ENCODE results near the gene PRDM16.

DNA sequence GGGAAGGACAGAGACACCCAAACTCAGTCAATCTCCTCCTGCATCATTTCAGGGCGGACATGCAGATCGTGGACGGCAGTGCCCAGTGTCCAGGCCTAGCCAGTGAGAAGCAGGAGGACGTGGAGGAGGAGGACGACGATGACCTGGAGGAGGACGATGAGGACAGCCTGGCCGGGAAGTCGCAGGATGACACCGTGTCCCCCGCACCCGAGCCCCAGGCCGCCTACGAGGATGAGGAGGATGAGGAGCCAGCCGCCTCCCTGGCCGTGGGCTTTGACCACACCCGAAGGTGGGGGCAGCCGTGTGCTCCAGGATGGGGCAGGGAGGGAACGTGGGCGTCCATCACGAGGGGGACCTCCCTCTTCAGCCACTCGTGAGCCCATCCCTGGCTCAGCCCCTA lies 361.8 kb downstream of the PRDM16 start:
- TF ChIP-seq POLR2A (IDR thresholded peaks at IDR 0.05; ENCODE audit: low read length) (no peak), GATA1 (IDR thresholded peaks at IDR 0.05; ENCODE audit: low read depth, low read length) (no peak)

Data from erythroblast (primary cell).